Measurements from ENCODE around the gene ASS1. TPM values are rescaled to one million over a fixed set of nuclear protein-coding genes. Genes with fewer than 3 reads are reported as not detected.

Gene ASS1
- total RNA-seq, 6 experiments from 2014 or later: 437 to 1,278 (median 1,014) TPM

DNA sequence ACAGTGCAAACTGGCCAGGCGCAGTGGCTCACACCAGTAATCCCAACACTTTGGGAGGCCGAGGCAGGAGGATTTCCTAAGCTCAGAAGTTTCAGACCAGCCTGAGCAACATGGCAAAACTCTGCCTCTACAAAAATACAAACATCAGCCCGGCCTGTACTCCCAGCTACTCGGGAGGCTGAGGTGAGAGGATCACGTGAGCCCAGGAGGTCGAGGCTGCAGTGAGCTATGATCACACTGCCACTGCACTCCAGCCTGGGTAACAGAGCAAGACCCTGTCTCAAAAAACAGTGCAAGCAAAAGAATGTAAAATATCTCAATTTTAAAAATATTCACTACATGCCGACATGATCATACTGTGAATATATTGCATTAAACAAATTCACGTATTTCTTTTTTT lies 83.9 kb downstream of the ASS1 start:
- intact Hi-C loops (cut with DNase I): no loop called here
- TF ChIP-seq, protein P1, sequence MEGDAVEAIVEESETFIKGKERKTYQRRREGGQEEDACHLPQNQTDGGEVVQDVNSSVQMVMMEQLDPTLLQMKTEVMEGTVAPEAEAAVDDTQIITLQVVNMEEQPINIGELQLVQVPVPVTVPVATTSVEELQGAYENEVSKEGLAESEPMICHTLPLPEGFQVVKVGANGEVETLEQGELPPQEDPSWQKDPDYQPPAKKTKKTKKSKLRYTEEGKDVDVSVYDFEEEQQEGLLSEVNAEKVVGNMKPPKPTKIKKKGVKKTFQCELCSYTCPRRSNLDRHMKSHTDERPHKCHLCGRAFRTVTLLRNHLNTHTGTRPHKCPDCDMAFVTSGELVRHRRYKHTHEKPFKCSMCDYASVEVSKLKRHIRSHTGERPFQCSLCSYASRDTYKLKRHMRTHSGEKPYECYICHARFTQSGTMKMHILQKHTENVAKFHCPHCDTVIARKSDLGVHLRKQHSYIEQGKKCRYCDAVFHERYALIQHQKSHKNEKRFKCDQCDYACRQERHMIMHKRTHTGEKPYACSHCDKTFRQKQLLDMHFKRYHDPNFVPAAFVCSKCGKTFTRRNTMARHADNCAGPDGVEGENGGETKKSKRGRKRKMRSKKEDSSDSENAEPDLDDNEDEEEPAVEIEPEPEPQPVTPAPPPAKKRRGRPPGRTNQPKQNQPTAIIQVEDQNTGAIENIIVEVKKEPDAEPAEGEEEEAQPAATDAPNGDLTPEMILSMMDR (IDR thresholded peaks at IDR 0.05): no peak
- no peak for TF ChIP-seq POLR2A (IDR thresholded peaks at IDR 0.05)

DNA sequence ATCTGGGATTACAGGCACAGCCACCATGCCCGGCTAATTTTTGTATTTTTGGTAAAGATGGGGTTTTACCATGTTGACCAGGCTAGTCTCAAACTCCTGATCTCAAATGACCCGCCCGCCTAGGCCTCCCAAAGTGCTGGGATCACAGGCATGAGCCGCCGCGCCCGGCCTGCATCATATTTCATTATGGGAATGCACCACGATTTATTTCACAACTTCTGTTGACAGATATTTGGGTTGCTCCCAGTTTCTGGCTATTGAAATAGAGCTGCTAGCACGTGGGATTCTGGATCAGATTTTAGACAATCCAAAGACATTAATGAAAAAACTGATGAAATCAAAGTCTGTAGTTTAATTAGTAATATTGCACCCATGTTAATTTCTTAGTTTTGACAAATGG lies 86.2 kb downstream of the ASS1 start:
- TF ChIP-seq, protein P1 (IDR thresholded peaks at IDR 0.05): no peak
- no peak for TF ChIP-seq POLR2A (IDR thresholded peaks at IDR 0.05)
- H3K27ac ChIP-seq: peak overlapping the region in 2 of 3 donors; percentile 33 to 37
- no peak overlapping the region for H3K4me3 ChIP-seq
- no peaks in the 10 kb centered on the region for H3K36me3 ChIP-seq
- ATAC-seq: peak; percentile 40 to 71 (median 54)
- peaks cover 0 to 36% (median 11%) of the 10 kb centered on the region in 4 donors for H3K4me1 ChIP-seq
- intact Hi-C loops (cut with DNase I): no loop called here
- no peaks in the 10 kb centered on the region for H3K9me3 ChIP-seq
- 30% methylated on average over 9 of the region's 9 CpGs for WGBS (ENCODE audit: insufficient coverage, low coverage, low lambda C conversion rate, missing lambda C conversion rate)
- no peaks in the 10 kb centered on the region for H3K27me3 ChIP-seq
- peak; percentile 67 to 76 (median 74) for DNase-seq

More for the DNA sequence above, 83.9 kb downstream of the ASS1 start:
- 91% methylated on average over 6 of the region's 8 CpGs for WGBS (ENCODE audit: insufficient coverage, low coverage, low lambda C conversion rate, missing lambda C conversion rate)
- no peak for DNase-seq
- ATAC-seq: no peak
- Histone ChIP-seq H3K36me3 (no peaks in the 10 kb centered on the region), H3K27ac (no peak overlapping the region), H3K4me3 (no peak overlapping the region), H3K27me3 (no peaks in the 10 kb centered on the region), H3K4me1 (peaks cover 0 to 36% (median 11%) of the 10 kb centered on the region in 4 donors), H3K9me3 (no peaks in the 10 kb centered on the region)

DNA sequence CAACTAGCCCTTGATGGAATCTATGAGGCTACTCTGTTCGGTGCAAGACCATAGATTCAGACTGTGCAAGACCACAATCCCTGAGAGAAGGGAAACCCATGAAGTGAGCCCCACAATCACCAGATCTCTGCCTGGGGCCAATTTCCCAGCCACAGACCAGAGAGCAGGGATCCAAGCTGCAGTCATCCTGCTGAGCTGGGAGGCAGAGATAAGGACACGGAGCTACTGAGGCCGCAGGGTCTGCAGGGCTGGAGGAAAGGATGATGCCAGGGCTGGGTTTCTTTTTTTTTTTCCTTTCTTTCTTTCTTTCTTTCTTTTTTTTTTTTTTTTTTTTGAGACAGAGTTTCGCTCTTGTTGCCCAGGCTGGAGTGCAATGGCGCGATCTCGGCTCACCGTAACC lies 86.9 kb downstream of the ASS1 start:
- no peaks in the 10 kb centered on the region for H3K27me3 ChIP-seq
- no peak for ATAC-seq
- no peaks in the 10 kb centered on the region for H3K9me3 ChIP-seq
- H3K4me3 ChIP-seq: no peak overlapping the region
- no peak for TF ChIP-seq POLR2A (IDR thresholded peaks at IDR 0.05)
- TF ChIP-seq, protein P1 (IDR thresholded peaks at IDR 0.05): no peak
- no peaks in the 10 kb centered on the region for H3K36me3 ChIP-seq
- DNase-seq: no peak
- WGBS (ENCODE audit: insufficient coverage, low coverage, low lambda C conversion rate, missing lambda C conversion rate): 94% methylated on average over 7 of the region's 8 CpGs
- peaks cover 0 to 30% (median 10%) of the 10 kb centered on the region in 4 donors for H3K4me1 ChIP-seq
- peak overlapping the region in 2 of 3 donors; percentile 33 to 37 for H3K27ac ChIP-seq
- intact Hi-C loops (cut with DNase I): no loop called here

- H3K36me3 ChIP-seq: no peaks in the 10 kb centered on the region
- H3K4me3 ChIP-seq: no peak overlapping the region
- no peaks in the 10 kb centered on the region for H3K9me3 ChIP-seq
- WGBS (ENCODE audit: insufficient coverage, low coverage, low lambda C conversion rate, missing lambda C conversion rate): 79% methylated on average over 2 of the region's 10 CpGs
- peaks cover 0 to 21% (median 5%) of the 10 kb centered on the region in 4 donors for H3K4me1 ChIP-seq
- no peak for DNase-seq
- no peaks in the 10 kb centered on the region for H3K27me3 ChIP-seq
- H3K27ac ChIP-seq: no peak overlapping the region
- ATAC-seq: no peak
- intact Hi-C loops (cut with DNase I): no loop called here
- TF ChIP-seq POLR2A (IDR thresholded peaks at IDR 0.05): no peak
- TF ChIP-seq, protein P1 (IDR thresholded peaks at IDR 0.05): no peak
Measured at GRCh38 chr9:130532426-130533080, 87.8 kb downstream of the ASS1 start.
